GM12878 (cell line): ENCODE results near the gene MARCHF9. TPM values are rescaled to one million over a fixed set of nuclear protein-coding genes. Genes with fewer than 3 reads are reported as not detected.

Experiments
- ATF3 ChIP-seq: IDR thresholded peaks from 2 replicates; pipeline ENCODE4 v1.6.1; 2011; ENCODE audit warnings: low read depth, mild to moderate bottlenecking, low read length, moderate library complexity, borderline replicate concordance; ENCODE audit errors: extremely low read depth
- EP300 ChIP-seq, 2 experiments: fragments of 150-350 bp in 1 of 2; IDR thresholded peaks; 2 replicates each; pipeline ENCODE4 v1.6.1; 2011 to 2012; ENCODE audit warnings: low read depth in 2 of 2, low read length in 2 of 2, borderline replicate concordance in 1 of 2, improper control_type of control experiment in 1 of 2, inconsistent platforms in 1 of 2; ENCODE audit not compliant: control insufficient read depth in 1 of 2
- MYC ChIP-seq: IDR thresholded peaks from 2 replicates; pipeline ENCODE4 v1.6.1; 2011; ENCODE audit warnings: mild to moderate bottlenecking, low read length, moderate library complexity, inconsistent platforms; ENCODE audit not compliant: insufficient read depth, insufficient replicate concordance, insufficient read length, severe bottlenecking
- NKRF ChIP-seq: fragments of 450-650 bp; conservative IDR thresholded peaks from 2 replicates; pipeline ENCODE4 v1.6.1; 2017; ENCODE audit warnings: mild to moderate bottlenecking, moderate library complexity
- POU2F2 ChIP-seq: IDR thresholded peaks from 3 replicates; pipeline ENCODE4 v1.6.1; 2011; ENCODE audit warnings: low read depth, mild to moderate bottlenecking, low read length, borderline replicate concordance
- PRDM15 ChIP-seq: fragments of 450-650 bp; formaldehyde crosslinking; IDR thresholded peaks from 2 replicates; pipeline ENCODE4 v1.4.0; 2020; ENCODE audit warnings: mild to moderate bottlenecking, moderate library complexity
- TCF7 ChIP-seq: IDR thresholded peaks from 2 replicates; pipeline ENCODE4 v1.6.1; 2014; ENCODE audit warnings: antibody characterized with exemption, borderline replicate concordance
- ZBTB4 ChIP-seq: fragments of 450-650 bp; formaldehyde crosslinking; IDR thresholded peaks from 2 replicates; pipeline ENCODE4 v1.4.0; 2022; ENCODE audit warnings: mild to moderate bottlenecking, moderate library complexity
- polyA plus RNA-seq, 11 experiments: library from polyadenylated mRNA; depleted of rRNA in 4 of 11; unstranded in 6 of 11; stranded (reverse) in 5 of 11; fragments of >200 nt; fragmentation: Nextera tagmentation in 4 of 11; fragmentation: Illumina TruSeq in 1 of 11; extraction: Ambion mirVana in 4 of 11; extraction: Trizol in 1 of 11; gene quantifications; 1 replicate in 1 of 11; 2 replicates in 10 of 11; pipeline versions ENCODE4 v1.2.1 to v1.2.3, GENCODE V29; 2011 to 2016; ENCODE audit warnings: inconsistent platforms in 2 of 11, missing spikeins in 2 of 11, low read depth in 1 of 11
- total RNA-seq, 4 experiments: library from RNA; depleted of rRNA in 3 of 4; stranded (reverse); fragments of >200 nt in 3 of 4; fragmentation: Illumina TruSeq in 1 of 4; extraction: Trizol in 1 of 4; gene quantifications; 2 replicates each; pipeline versions ENCODE4 v1.2.1 to v1.2.3, GENCODE V29; 2013 to 2021

MARCHF9 gene
- total and polyA plus RNA-seq, 10 of the 15 experiments (the other 5 are each of a cell fraction or from before 2014, with no cell fraction given): 2.4 to 29.3 (median 13.0) TPM

GRCh38 chr12:57729321-57729844 is 25.5 kb upstream of the MARCHF9 start (continued):
- TF ChIP-seq ZBTB4 (no peak), EP300 (IDR thresholded peaks at IDR 0.05; ENCODE audit: borderline replicate concordance in 1 of 2, control insufficient read depth in 1 of 2, low read depth in 2 of 2, low read length in 2 of 2) (no peak), PRDM15 (CRISPR knock-in tag) (no peak), ATF3 (no peak), POU2F2 (no peak), TCF7 (no peak), NKRF (no peak), MYC (no peak)
